Gastrocnemius medialis (tissue), 4 donors: ENCODE data around the gene HERC2. TPM values are rescaled to one million over a fixed set of nuclear protein-coding genes. Genes with fewer than 3 reads are reported as not detected.

Experiments used
- ATAC-seq, 2 donors: fragments of 150-250 bp; one replicate each; pipeline ENCODE4 v1.9.1; 2016
- DNase-seq, 2 donors: peaks; one replicate each; pipeline ENCODE4 v3.0.0-alpha.2; 2019
- H3K27ac ChIP-seq, 4 donors: fragments of 200-600 bp; sonication (generic); 1 replicate in 1 of 4; 2 replicates in 3 of 4; pipeline ENCODE4 v1.5.1; 2016 to 2018; ENCODE audit warnings: mild to moderate bottlenecking in 2 of 4, moderate library complexity in 1 of 4
- H3K27me3 ChIP-seq, 3 donors: fragments of 200-600 bp; sonication (generic) in 2 of 3; 1 replicate in 1 of 3; 2 replicates in 2 of 3; pipeline versions ENCODE4 v1.5.1 to v1.6.0; 2016 to 2019; ENCODE audit warnings: mild to moderate bottlenecking in 1 of 3, moderate library complexity in 1 of 3
- H3K36me3 ChIP-seq, 2 donors: fragments of 200-600 bp; sonication (generic) in 1 of 2; one replicate each; pipeline ENCODE4 v1.5.1; 2017 to 2018
- H3K4me1 ChIP-seq, 2 donors: fragments of 200-600 bp; sonication (generic) in 1 of 2; one replicate each; pipeline ENCODE4 v1.5.1; 2016 to 2017; ENCODE audit warnings: mild to moderate bottlenecking in 2 of 2
- H3K4me3 ChIP-seq, 4 donors: fragments of 200-600 bp; sonication (generic) in 3 of 4; 1 replicate in 1 of 4; 2 replicates in 3 of 4; pipeline ENCODE4 v1.5.1; 2016 to 2019; ENCODE audit warnings: mild to moderate bottlenecking in 2 of 4
- H3K9me3 ChIP-seq, 3 donors: fragments of 200-600 bp; sonication (generic) in 2 of 3; 1 replicate in 1 of 3; 2 replicates in 2 of 3; pipeline ENCODE4 v1.5.1; 2016 to 2019
- POLR2A ChIP-seq, 2 donors: fragments of 450-650 bp; IDR thresholded peaks; one replicate each; pipeline ENCODE4 v1.6.1; 2017; ENCODE audit warnings: antibody characterized with exemption in 2 of 2, mild to moderate bottlenecking in 2 of 2, moderate library complexity in 2 of 2
- in situ Hi-C, 4 donors: fragments of 200-750 bp; cut with MboI; loops; one replicate each; pipeline versions ENCODE4 v1.15.0 to v1.8.0; 2017; ENCODE audit warnings: low sequenced_read_pairs in 4 of 4
- intact Hi-C: fragments of 100-400 bp; cut with DNase I; formaldehyde crosslinking; loops from one replicate; pipeline ENCODE4 v1.15.1; 2023; ENCODE audit warnings: low total_unique reads
- total RNA-seq, 4 donors: library from RNA; depleted of rRNA; stranded (reverse); fragments of >200 nt; gene quantifications; one replicate each; pipeline versions ENCODE4 v1.1.0 to v1.2.3, GENCODE V29; 2016
- TF ChIP-seq, protein P1 (sequence below), 5 experiments: fragments of 450-650 bp in 3 of 5; fragments of 200-600 bp in 2 of 5; sonication (generic) in 2 of 5; IDR thresholded peaks in 4 of 5; conservative IDR thresholded peaks in 1 of 5; 1 replicate in 4 of 5; 2 replicates in 1 of 5; pipeline ENCODE4 v1.5.1; 2016 to 2019; ENCODE audit warnings: antibody characterized with exemption in 5 of 5, mild to moderate bottlenecking in 3 of 5, moderate library complexity in 3 of 5

HERC2 gene
- total RNA-seq, 4 donors from 2014 or later: 46.8 to 92.7 (median 62.2) TPM

DNA sequence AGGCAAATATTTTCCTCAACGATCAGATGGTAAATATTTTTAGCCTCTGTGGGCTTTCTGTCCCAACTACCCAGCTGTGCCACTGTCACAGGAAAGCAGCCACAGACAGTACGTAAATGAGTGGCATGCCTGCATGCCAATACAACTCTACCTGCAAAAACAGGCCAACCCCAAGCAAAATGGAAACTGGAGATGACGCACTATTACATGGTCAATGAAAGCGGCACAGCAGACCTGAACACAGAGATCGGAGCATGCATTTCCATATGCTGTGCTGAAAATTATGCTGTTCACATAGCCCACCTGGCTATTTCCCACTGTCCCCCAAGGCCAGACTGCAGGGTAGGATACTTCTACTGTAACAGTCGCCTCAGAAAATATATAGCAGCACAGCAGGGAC lies 57.8 kb downstream of the HERC2 start:
- Histone ChIP-seq H3K4me1 (peaks cover 0 to 10% of the 10 kb centered on the region in 2 donors), H3K4me3 (no peak overlapping the region), H3K9me3 (no peaks in the 10 kb centered on the region), H3K36me3 (peaks cover 0 to 57% of the 10 kb centered on the region in 2 donors), H3K27ac (no peak overlapping the region), H3K27me3 (no peaks in the 10 kb centered on the region)
- no peak for TF ChIP-seq POLR2A (IDR thresholded peaks at IDR 0.05)
- TF ChIP-seq, protein P1, sequence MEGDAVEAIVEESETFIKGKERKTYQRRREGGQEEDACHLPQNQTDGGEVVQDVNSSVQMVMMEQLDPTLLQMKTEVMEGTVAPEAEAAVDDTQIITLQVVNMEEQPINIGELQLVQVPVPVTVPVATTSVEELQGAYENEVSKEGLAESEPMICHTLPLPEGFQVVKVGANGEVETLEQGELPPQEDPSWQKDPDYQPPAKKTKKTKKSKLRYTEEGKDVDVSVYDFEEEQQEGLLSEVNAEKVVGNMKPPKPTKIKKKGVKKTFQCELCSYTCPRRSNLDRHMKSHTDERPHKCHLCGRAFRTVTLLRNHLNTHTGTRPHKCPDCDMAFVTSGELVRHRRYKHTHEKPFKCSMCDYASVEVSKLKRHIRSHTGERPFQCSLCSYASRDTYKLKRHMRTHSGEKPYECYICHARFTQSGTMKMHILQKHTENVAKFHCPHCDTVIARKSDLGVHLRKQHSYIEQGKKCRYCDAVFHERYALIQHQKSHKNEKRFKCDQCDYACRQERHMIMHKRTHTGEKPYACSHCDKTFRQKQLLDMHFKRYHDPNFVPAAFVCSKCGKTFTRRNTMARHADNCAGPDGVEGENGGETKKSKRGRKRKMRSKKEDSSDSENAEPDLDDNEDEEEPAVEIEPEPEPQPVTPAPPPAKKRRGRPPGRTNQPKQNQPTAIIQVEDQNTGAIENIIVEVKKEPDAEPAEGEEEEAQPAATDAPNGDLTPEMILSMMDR (IDR thresholded peaks at IDR 0.05 in 4 of 5, conservative IDR thresholded peaks at IDR 0.05 in 1 of 5): no peak
- ATAC-seq: no peak
- DNase-seq: no peak
- intact Hi-C loops (no loop called here), in situ Hi-C loops (no loop called here)

GRCh38 chr15:28262438-28262837 lies 59.5 kb downstream of the HERC2 start:
- H3K36me3 ChIP-seq: peaks cover 0 to 40% of the 10 kb centered on the region in 2 donors
- no peak for DNase-seq
- H3K4me3 ChIP-seq: no peak overlapping the region
- H3K9me3 ChIP-seq: no peaks in the 10 kb centered on the region
- intact Hi-C loops: no loop called here
- H3K4me1 ChIP-seq: peaks cover 0 to 10% of the 10 kb centered on the region in 2 donors
- in situ Hi-C loops: no loop called here
- no peaks in the 10 kb centered on the region for H3K27me3 ChIP-seq
- H3K27ac ChIP-seq: no peak overlapping the region
- TF ChIP-seq, protein P1 (IDR thresholded peaks at IDR 0.05 in 4 of 5, conservative IDR thresholded peaks at IDR 0.05 in 1 of 5): no peak
- TF ChIP-seq POLR2A (IDR thresholded peaks at IDR 0.05): no peak
- ATAC-seq: no peak

GRCh38 chr15:28260722-28261121 lies 61.3 kb downstream of the HERC2 start:
- TF ChIP-seq, protein P1 (IDR thresholded peaks at IDR 0.05 in 4 of 5, conservative IDR thresholded peaks at IDR 0.05 in 1 of 5): no peak
- no peak for TF ChIP-seq POLR2A (IDR thresholded peaks at IDR 0.05)
- H3K27me3 ChIP-seq: no peaks in the 10 kb centered on the region
- in situ Hi-C loops (no loop called here), intact Hi-C loops (no loop called here)
- H3K4me1 ChIP-seq: peaks cover 0 to 10% of the 10 kb centered on the region in 2 donors
- H3K4me3 ChIP-seq: no peak overlapping the region
- no peaks in the 10 kb centered on the region for H3K9me3 ChIP-seq
- H3K36me3 ChIP-seq: peaks cover 0 to 29% of the 10 kb centered on the region in 2 donors
- DNase-seq (peak; percentile 21 to 52), ATAC-seq (peak; percentile 49 to 58)
- peak overlapping the region in 1 of 4 donors; percentile 23 for H3K27ac ChIP-seq

DNA sequence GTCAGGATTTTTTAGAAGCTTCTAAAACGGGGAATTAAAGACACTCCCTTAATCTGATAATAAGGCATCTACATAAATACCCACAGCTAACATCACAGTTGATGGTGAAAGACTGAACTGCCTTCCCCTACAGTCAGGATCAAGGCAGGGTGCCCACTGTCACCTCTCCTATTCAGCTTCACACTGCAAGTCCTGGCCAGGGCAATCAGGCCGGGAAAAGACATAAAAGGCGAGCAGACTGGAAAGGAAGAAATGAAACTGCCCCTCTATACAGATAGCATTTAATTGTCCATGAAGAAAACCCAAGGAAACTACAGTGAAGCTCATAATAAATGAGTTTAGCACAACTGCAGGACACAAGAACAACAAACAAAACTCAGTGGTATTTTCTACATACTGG lies 61.7 kb downstream of the HERC2 start:
- in situ Hi-C loops (no loop called here), intact Hi-C loops (no loop called here)
- Histone ChIP-seq H3K36me3 (peaks cover 0 to 29% of the 10 kb centered on the region in 2 donors), H3K4me3 (no peak overlapping the region), H3K9me3 (no peaks in the 10 kb centered on the region), H3K4me1 (peaks cover 0 to 10% of the 10 kb centered on the region in 2 donors), H3K27ac (peak overlapping the region in 2 of 4 donors; percentile 20 to 23), H3K27me3 (no peaks in the 10 kb centered on the region)
- TF ChIP-seq POLR2A (IDR thresholded peaks at IDR 0.05): no peak
- TF ChIP-seq, protein P1 (IDR thresholded peaks at IDR 0.05 in 4 of 5, conservative IDR thresholded peaks at IDR 0.05 in 1 of 5): no peak
- ATAC-seq (no peak), DNase-seq (no peak)

GRCh38 chr15:28255965-28256364 lies 66.0 kb downstream of the HERC2 start:
- in situ Hi-C loops: no loop called here
- Histone ChIP-seq H3K36me3 (peaks cover 0 to 35% of the 10 kb centered on the region in 2 donors), H3K4me3 (no peak overlapping the region), H3K4me1 (peaks cover 0 to 10% of the 10 kb centered on the region in 2 donors), H3K9me3 (no peaks in the 10 kb centered on the region), H3K27me3 (no peaks in the 10 kb centered on the region), H3K27ac (no peak overlapping the region)
- ATAC-seq: no peak
- TF ChIP-seq POLR2A (IDR thresholded peaks at IDR 0.05): no peak
- TF ChIP-seq, protein P1 (IDR thresholded peaks at IDR 0.05 in 4 of 5, conservative IDR thresholded peaks at IDR 0.05 in 1 of 5): no peak
- no peak for DNase-seq
- intact Hi-C loops: no loop called here
